Lower lobe of right lung (tissue), 2 donors: ENCODE measurements around the gene ANKRD13C. TPM values are rescaled to one million over a fixed set of nuclear protein-coding genes. Genes with fewer than 3 reads are reported as not detected.

Experiments used
- ATAC-seq, 2 donors: fragments of 200-7000 bp; cut with Tn5 transposase; one replicate each; pipeline ENCODE4 v1.9.1; 2020 to 2022; ENCODE audit warnings: mild to moderate bottlenecking in 2 of 2, moderate library complexity in 2 of 2
- DNase-seq: peaks from one replicate; pipeline ENCODE4 v3.0.0-alpha.2; 2020
- H3K27ac ChIP-seq: fragments of 200-600 bp; one replicate; pipeline ENCODE4 v1.8.0; 2022
- H3K27me3 ChIP-seq: fragments of 200-600 bp; one replicate; pipeline ENCODE4 v1.8.0; 2022; ENCODE audit warnings: low read depth
- H3K36me3 ChIP-seq: fragments of 200-600 bp; one replicate; pipeline ENCODE4 v1.8.0; 2022; ENCODE audit warnings: mild to moderate bottlenecking
- H3K4me1 ChIP-seq: fragments of 200-600 bp; one replicate; pipeline ENCODE4 v1.8.0; 2022
- H3K4me3 ChIP-seq: fragments of 200-600 bp; one replicate; pipeline ENCODE4 v1.8.0; 2022; ENCODE audit warnings: mild to moderate bottlenecking
- H3K9me3 ChIP-seq: fragments of 200-600 bp; one replicate; pipeline ENCODE4 v1.8.0; 2022
- CTCF ChIP-seq: fragments of 200-600 bp; IDR thresholded peaks from one replicate; pipeline ENCODE4 v1.8.0; 2022; ENCODE audit warnings: antibody characterized with exemption, mild to moderate bottlenecking
- intact Hi-C: fragments of 100-400 bp; cut with DNase I; formaldehyde crosslinking; loops from one replicate; pipeline ENCODE4 v1.11.0; 2022
- total RNA-seq: library from RNA; stranded (reverse); fragmentation: NEBNext Ultra II Directional; extraction: Animal tissue kit (Norgen Biotek cat#: 25700); gene quantifications from one replicate; pipeline ENCODE4 v1.2.1, GENCODE V29; 2021
- donor health status: DM: no; HTN: yes; CAD: no; lungs with severe emphysema.

ANKRD13C gene
- total RNA-seq, 1 donor from 2014 or later = 18.0 TPM

- intact Hi-C loops = no loop called here
- H3K36me3 ChIP-seq = no peaks in the 10 kb centered on the region
- DNase-seq (no peak), ATAC-seq (no peak)
- no peaks in the 10 kb centered on the region for H3K4me1 ChIP-seq
- no peaks in the 10 kb centered on the region for H3K9me3 ChIP-seq
- H3K27me3 ChIP-seq = no peaks in the 10 kb centered on the region
- H3K4me3 ChIP-seq = no peak overlapping the region
- H3K27ac ChIP-seq = no peak overlapping the region
- no peak for TF ChIP-seq CTCF
Measured at GRCh38 chr1:70364439-70364838, 9.9 kb upstream of the ANKRD13C start.

- H3K4me3 ChIP-seq = no peak overlapping the region
- no peaks in the 10 kb centered on the region for H3K4me1 ChIP-seq
- H3K9me3 ChIP-seq = no peaks in the 10 kb centered on the region
- no peaks in the 10 kb centered on the region for H3K27me3 ChIP-seq
- no peaks in the 10 kb centered on the region for H3K36me3 ChIP-seq
- no peak for TF ChIP-seq CTCF
- ATAC-seq (no peak), DNase-seq (no peak)
- intact Hi-C loops = no loop called here
- no peak overlapping the region for H3K27ac ChIP-seq
Measured at GRCh38 chr1:70361727-70362398, 7.3 kb upstream of the ANKRD13C start.

GRCh38 chr1:70360321-70360720 is 5.8 kb upstream of the ANKRD13C start:
- Histone ChIP-seq H3K4me3 (no peak overlapping the region), H3K27me3 (no peaks in the 10 kb centered on the region), H3K4me1 (peaks cover 7% of the 10 kb centered on the region), H3K27ac (no peak overlapping the region), H3K9me3 (no peaks in the 10 kb centered on the region), H3K36me3 (no peaks in the 10 kb centered on the region)
- DNase-seq (no peak), ATAC-seq (no peak)
- TF ChIP-seq CTCF = no peak
- intact Hi-C loops = no loop called here

GRCh38 chr1:70358921-70359564 is 4.5 kb upstream of the ANKRD13C start:
- intact Hi-C loops = no loop called here
- Histone ChIP-seq H3K27me3 (no peaks in the 10 kb centered on the region), H3K9me3 (no peaks in the 10 kb centered on the region), H3K4me1 (peaks cover 12% of the 10 kb centered on the region), H3K4me3 (no peak overlapping the region), H3K27ac (no peak overlapping the region), H3K36me3 (no peaks in the 10 kb centered on the region)
- ATAC-seq = no peak
- DNase-seq = no peak
- TF ChIP-seq CTCF = no peak

- no peak overlapping the region for H3K4me3 ChIP-seq
- intact Hi-C loops = no loop called here
- H3K27me3 ChIP-seq = no peaks in the 10 kb centered on the region
- peaks cover 9% of the 10 kb centered on the region for H3K36me3 ChIP-seq
- H3K4me1 ChIP-seq = peaks cover 38% of the 10 kb centered on the region
- no peak for DNase-seq
- TF ChIP-seq CTCF = no peak
- H3K27ac ChIP-seq = no peak overlapping the region
- no peaks in the 10 kb centered on the region for H3K9me3 ChIP-seq
- ATAC-seq = no peak
Measured at GRCh38 chr1:70355920-70356319, 1.4 kb upstream of the ANKRD13C start.
